GM18505 (cell line): ENCODE measurements around the gene LRRTM2.
"Not testable (repeated sequence)": the region's sequence is repeated elsewhere in the genome, so short reads cannot be mapped to it uniquely, and the experiment has no call there.

ENCODE experiments used
- ATAC-seq: cut with Tn5 transposase; IDR thresholded peaks from one replicate; pipeline ENCODE4 v1.9.1; 2021; ENCODE audit not compliant: unreplicated experiment
- POLR2A ChIP-seq: IDR thresholded peaks from 4 replicates; pipeline ENCODE4 v1.6.1; 2011; ENCODE audit warnings: borderline replicate concordance; ENCODE audit not compliant: insufficient read depth, insufficient read length; ENCODE audit errors: extremely low read depth

The LRRTM2 gene

DNA sequence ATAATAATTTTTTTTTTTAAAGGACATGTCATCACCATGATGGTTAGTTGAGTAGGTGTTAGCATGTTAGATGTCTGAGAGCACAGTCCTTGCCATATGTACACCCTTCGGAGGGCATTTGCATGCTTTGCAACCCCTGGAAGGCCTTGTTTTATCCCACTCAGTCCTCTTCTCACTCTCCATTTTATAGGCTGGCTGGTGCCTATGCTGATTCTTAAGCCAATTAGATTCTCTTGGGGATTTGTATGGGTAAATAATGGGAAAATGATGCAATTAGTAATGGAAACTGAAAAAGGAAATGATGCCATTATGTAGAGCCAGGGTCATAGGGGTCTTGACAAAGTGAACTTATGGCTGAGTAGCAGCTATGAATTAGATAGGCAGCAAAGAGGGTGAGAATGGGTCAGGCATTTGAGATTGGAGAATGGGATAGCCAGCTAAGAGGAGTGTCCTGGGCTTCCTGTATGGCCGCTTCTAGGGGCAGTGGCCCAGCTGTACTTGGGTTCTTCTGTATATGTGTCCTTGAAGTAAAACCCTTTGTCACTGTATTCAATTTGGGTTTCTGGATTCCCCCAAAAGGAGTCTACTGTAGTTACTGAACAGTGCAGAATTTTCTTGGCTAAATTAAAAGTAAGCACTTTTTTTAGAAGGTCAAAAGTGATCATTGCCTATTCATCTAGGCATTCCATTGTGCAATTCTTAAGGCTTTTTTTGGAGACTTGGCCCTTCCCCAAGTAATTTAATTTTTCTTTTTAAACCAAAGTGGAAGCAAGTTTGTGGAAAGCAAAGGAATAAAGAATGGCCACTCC lies 31.6 kb downstream of the LRRTM2 start:
- ATAC-seq: no peak
- no peak for TF ChIP-seq POLR2A

DNA sequence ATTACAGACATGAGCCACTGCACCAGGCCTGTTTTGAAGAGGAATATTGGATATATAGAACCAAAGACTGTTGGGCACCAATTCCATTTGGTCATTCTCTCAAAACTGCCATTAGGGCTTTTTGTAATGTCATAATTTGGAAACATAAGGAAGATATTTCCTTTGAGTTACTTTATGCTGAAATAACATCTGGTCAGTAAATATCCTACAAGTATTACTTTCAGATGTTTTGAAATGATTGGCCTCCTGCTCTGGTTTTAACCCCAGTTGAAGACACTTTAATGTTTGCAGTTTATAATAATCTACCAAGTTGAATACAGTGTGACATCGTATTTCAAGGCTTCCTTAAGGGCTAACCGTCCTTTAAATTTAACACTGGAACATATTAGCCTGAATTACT lies 33.6 kb downstream of the LRRTM2 start:
- no peak for ATAC-seq
- TF ChIP-seq POLR2A: no peak

DNA sequence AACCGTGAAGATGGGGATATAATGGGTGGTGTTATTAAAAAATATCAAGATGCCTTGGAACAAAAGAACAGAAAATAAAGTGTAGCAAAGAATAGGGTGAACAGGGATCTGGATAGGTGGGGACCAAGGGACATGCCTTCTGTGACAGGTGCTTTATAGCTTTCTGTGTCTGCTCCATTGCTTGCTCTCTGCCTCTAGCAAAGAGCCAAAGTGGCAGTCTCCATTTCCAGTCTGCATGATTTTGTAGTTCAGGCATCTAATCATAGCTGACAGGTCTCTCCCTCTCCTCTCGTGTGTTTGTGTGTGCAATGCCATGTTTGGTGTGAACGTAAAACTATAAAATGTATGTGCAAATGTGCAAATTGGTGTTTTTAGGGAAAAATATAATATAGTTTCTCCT lies 35.0 kb downstream of the LRRTM2 start:
- no peak for TF ChIP-seq POLR2A
- ATAC-seq: no peak

DNA sequence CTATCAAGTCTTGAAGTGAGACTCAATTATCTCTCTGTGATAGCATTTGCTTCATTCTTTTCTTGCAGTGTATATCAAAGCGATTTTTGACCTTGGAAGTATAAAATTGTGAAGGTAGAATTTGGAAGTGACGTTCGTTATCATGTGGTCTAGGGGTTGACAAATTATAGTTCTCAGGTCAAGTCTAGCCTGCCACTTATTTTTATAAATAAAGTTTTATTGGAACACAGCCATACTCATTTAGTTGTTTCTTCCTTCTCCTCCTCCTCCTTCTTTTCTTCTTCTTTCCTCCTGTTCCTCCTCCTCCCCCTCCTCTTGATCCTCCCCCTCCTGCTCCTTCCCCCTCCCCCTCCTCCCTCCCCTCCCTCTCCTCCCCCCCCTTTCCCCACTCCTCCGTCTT lies 38.0 kb downstream of the LRRTM2 start:
- no peak for TF ChIP-seq POLR2A
- no peak for ATAC-seq

DNA sequence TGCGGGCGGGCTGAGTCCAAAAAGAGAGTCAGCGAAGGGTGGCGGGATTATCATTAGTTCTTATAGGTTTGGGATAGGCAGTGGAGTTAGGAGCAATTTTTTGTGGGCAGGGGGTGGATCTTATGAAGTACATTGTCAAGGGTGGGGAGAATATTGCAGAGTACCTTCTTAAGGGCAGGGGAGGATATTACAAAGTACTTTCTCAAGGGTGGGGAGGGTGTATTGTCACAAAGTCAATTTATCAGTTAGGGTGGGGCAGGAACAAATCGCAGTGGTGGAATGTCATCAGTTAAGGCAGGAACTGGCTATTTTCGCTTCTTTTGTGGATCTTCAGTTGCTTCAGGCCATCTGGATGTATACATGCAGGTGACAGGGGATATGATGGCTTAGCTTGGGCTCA lies 40.3 kb downstream of the LRRTM2 start:
- not testable (repeated sequence) for ATAC-seq

DNA sequence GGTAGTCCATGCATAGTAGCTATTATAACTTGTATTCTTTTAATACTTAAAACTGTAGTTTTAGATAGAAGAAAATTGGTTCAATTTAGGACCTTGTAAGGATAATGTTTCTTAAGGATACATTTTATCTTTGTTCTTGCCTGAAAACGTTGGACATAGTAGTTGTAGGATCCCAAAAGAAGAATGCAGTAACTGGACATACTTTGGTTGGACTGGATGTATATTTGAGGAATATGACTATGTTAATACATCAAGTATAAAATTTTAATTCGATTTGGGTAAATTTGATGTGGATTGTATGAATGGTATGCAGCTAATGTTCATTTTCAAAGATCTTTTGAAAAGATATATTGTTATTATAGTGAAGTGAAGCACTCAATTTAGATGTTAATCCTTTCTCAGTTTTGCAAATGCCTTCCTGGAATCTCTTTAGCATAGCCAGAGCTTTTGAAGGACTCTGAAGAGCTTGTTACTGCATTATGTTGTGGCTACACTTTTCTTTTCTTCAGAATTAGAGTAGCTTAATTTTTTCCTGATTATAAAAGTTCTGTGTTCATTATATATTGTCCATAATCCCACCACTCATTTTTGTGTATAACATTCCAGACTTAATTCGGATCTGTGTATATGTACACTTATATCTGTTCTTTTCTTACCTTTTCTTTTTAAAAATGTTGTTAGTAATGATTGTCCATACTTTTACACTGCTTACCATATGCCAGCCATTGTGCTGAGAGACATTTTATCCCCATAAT lies 41.2 kb downstream of the LRRTM2 start:
- TF ChIP-seq POLR2A: no peak
- ATAC-seq: no peak

DNA sequence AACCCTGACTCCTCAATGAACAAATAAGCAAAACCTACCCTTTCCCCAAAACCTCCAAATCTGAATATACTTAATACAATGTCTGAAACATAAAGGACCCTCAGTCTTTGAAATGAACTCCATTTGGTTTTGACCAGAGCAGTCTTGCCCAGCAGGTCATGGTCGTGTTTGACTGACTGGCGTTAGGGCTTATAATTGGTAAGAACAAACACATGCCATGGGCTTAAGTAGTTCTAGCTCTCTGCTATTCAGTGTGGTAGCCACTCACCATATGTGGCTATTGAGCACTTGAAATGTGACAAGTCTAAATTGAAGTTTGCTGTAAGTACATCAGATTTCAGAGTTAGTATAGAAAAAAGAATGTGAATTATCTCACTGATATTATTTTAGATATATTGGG lies 42.1 kb downstream of the LRRTM2 start:
- TF ChIP-seq POLR2A: no peak
- no peak for ATAC-seq

DNA sequence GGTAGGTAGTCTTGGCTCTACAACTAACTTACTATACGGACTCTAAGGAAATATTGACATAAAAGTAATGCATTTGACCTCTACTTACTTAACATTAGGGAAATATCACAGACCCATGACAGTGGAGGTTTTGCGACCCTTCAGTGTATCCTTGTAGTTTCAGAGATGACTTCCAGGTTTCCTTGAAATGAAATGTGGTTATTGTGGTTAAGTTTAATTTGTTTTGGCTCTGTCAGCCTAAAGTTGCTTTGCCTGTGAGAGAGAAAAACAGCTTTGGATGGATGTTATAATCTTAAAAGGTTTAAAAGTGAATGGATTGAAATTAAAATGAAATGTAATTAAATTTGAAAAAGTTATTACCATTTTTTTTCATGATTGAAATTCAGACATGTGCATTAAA lies 42.9 kb downstream of the LRRTM2 start:
- TF ChIP-seq POLR2A: no peak

DNA sequence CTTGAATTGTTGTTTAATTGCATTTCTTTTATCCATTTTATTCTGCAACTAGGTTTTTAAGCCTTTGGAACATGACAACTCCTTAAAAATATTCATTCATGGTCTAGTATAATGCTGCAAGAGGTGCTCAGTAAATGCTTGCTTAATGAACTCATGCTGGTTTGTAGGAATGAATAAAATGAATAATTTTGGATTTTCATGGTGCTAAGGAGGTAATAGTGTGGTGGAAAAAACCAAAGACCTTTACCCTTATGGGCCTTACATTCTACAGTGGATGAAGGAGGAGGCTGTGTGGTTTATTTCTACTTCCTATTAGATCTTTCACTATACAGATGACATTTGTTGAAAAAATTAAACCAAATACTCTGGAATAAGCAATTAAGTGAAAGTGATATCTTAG lies 43.4 kb downstream of the LRRTM2 start:
- TF ChIP-seq POLR2A: no peak

More for the DNA sequence above, 42.9 kb downstream of the LRRTM2 start:
- no peak for ATAC-seq

DNA sequence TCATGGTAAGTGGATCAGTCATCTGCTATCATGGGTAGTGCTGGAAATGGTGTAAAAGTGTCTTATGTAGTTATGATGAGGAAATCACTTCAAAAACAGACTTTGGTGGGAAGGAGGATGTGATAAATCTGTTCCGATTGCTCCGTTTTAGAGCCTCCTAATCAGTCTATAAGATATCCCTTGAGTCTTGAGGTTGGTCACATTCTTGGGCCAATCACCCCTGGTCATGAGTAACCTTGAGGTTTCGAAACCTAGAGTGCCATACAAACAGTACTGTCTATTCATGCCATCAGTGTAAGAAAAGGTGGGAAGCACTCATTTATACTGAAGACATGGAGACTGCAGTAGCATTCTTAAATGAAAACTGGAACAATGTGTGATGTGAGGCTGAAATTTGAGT lies 45.8 kb downstream of the LRRTM2 start:
- TF ChIP-seq POLR2A: no peak
- ATAC-seq: no peak

More for the DNA sequence above, 43.4 kb downstream of the LRRTM2 start:
- no peak for ATAC-seq

DNA sequence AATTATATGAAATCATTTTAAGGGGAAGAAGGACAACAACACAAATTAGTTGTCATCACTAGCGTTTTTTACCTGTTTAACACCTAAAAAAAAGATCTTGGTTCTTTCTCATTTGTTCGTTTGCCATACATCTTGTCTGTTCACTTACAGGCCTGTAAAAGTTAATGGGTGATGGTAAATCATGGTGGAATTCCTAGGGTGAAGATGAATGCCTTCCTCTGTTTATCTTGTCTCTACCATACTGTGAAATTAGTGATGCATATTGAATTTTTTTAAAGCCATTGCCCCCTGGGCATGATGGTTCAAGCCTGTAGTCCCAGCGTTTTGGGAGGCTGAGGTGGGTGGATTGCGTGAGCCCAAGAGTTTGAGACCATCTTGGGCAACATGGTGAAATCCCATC lies 46.6 kb downstream of the LRRTM2 start:
- ATAC-seq: no peak

DNA sequence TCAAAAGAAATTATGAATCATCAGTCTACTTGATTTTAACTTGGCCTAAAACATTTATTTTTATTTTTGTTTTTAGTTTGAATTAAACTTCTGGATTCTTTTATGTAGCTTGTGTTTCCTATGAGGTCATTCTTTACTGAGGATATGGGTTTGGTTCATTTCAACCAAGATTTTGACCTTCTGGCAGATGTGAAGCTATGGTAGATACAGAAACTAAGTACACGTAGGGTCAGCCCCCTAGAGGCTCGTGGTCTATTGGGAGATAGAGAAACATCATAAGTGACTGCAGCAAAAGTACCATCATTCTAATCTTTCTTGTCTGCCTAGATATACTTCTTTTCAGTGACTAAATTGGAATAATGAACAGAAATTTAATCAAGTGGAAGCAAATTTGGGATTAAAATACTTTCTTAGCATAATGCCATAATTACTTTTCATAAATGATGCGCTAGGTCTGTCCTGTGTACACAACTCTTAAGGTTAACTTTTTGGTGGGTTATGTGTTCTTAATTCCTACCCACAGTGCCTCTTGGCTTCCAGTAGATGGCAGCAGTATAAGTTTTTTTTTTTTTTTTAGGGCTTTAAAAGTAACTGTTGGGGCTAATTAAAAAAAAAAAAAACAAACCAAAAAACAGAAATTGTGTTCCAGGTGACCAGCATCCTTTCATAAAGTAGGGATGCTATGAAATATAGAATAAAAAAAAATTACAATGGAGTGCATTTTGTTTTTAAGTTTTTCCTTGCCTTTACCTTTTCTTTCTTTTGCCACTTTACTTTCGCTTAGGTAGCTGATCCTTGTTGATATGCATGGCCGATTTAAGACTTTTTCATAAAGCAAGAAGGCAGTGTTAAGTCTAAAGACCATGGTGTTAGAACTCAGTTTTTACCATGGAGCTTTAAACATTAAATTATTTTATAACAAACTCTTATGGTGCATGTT lies 49.9 kb downstream of the LRRTM2 start:
- no peak for TF ChIP-seq POLR2A
- ATAC-seq: no peak

More for the DNA sequence above, 46.6 kb downstream of the LRRTM2 start:
- TF ChIP-seq POLR2A: no peak

DNA sequence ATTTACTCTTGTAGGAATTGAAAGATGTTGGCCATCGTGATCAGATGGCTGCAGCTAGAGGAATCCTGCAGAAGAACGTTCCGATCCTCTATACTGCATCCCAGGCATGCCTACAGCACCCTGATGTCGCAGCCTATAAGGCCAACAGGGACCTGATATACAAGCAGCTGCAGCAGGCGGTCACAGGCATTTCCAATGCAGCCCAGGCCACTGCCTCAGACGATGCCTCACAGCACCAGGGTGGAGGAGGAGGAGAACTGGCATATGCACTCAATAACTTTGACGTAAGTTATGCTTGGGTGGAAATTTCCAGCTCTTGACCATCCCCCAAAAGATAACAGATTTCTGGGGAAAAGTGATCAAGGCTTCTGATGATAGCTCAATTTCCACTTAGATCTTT lies 50.6 kb downstream of the LRRTM2 start:
- TF ChIP-seq POLR2A: no peak
- no peak for ATAC-seq
